ENCODE data around the gene NUP107.
"Not testable (repeated sequence)": the region's sequence is repeated elsewhere in the genome, so short reads cannot be mapped to it uniquely, and the experiment has no call there.

Gene NUP107

DNA sequence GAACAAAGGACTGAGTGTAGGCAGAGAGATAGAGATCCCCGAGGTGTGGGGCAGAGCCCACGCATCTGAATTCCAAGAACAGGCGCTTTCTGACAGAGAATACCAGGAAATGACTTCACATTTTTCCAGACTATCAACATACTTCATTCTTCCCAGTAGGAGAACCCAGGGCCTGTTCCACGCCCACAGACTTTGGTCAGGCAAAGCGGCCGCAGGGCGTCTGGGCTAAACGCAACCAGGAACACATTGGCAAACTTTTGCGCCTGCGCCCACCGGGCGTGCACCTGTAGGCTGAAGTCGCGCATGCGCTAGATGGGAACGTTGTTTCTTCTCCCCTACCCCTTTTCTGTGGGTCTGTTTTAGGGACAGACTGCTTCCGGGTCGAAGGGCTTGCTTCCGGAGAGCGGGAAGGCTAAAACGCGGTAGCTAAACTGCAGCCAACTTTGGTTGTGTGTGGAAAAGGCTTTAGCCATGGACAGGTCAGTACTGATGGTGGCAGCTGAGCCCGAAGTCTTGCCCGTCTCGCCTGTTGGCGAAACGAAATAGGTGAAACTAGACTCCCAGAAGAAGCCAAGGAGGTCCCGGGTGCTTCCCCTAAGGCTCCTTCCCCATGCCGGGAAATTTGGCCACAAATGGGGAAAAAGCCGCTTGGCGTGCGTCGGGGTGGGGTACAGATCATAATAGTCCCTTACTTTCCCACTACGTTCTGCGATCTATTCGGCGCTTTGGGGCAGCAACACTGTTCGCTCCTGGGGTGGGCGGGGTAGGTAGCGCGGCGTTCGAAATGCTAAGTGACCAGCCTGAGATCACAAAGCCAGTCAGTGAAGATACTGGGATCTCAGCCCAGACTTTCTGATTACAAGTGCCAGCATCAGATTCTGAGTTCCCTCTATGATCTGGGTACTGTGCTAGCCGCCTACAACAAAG is at the start of gene NUP107:
Gene NUP107 (plus strand): TSS at position 384 of the 927 bp plus-strand sequence. CDS start 88 bp downstream, at position 472.
- peak; percentile 96 for DNase-seq (ENCODE audit: low spot score)

- DNase-seq (ENCODE audit: low spot score), result not testable (repeated sequence)
These were observed 49.3 kb upstream of the NUP107 start for GRCh38 chr12:68637439-68637838.

GRCh38 chr12:68638171-68638570 is 48.6 kb upstream of the NUP107 start:
- DNase-seq (ENCODE audit: low spot score), result no peak

DNA sequence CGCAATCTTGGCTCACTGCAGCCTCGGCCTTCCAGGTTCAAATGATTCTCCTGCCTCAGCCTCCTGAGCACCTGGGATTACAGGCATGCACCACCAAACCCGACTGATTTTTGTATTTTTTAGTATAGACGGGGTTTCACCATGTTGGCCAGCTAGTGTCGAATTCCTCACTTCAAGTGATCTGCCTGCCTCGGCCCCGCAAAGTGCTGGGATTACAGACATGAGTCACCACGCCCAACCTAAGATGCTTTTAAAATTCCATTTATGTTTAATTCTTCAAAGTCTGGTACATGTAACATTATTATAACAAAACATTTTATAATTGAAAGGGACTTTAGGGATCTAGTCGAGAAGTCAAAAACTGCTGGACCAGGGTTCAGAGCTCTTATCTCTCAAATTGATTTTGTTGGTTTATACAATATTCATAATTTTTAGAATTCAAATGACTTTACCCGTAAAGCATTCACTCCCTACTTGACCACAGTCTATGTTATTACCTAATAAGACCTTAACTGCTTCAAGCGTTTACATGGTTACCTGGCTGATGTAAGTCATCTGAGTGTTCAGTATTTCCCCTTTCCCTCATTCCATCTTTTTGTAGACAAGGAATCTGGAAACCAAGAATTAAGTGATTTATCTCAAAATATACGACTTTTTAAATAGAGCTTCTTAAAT is 47.9 kb upstream of the NUP107 start:
- no peak for DNase-seq (ENCODE audit: low spot score)

DNA sequence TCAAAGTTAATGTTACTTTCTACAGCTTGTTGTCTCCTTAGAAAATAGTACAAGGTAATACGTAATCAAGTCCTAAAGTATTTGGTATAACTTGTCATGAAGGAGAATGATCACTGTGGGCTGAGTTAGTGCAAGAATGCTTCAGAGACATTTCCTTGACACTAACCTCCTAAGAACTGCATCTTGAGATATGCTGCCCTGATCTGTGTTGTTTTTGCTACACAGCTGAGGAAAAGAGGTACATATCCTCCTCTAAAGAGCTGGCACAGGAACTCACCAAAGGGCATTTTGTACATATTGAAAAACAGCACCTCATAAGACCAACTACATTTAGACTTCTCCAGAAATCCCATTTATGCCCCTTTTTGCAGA is 47.4 kb upstream of the NUP107 start:
- DNase-seq (ENCODE audit: low spot score), result no peak

GRCh38 chr12:68641138-68641537 is 45.6 kb upstream of the NUP107 start:
- no peak for DNase-seq (ENCODE audit: low spot score)

DNA sequence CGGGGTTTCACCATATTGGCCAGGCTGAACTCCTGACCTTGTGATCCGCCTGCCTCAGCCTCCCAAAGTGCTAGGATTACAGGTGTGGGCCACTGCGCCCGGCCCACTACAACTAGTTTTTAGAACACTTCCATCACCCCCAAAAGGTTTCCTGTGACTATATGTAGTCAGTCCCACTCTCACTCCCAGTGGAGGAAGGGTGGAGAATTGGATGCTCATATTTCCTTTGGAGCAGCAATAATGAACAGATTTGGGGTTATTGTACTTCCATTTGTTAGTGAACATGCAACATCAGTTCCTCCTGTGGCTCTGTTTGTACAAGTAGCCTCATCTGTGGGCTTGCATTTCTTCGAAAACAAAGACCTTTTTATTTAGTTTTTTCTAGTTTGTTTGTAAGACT is 40.3 kb upstream of the NUP107 start:
- DNase-seq (ENCODE audit: low spot score), result no peak

GRCh38 chr12:68647507-68647906 is 39.3 kb upstream of the NUP107 start:
- DNase-seq (ENCODE audit: low spot score), result no peak

DNA sequence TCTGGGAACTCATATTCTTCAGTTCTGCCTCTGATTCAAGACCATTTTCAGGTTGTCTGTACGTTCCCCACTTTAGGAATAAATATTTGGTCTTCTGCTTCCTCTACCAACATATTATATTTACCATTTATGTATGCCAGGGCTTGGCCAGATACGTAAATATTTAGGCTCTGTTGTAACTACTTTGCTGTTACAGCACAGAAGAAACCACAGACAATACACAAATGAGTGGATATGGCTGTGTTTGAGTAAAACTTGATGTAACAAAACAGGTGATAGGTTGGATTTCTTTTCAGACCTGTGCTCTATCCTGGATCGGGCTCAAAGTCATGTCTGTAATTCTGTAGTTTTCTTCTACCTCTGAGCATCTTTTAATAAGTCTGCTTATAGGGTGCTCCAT is 38.6 kb upstream of the NUP107 start:
- no peak for DNase-seq (ENCODE audit: low spot score)

GRCh38 chr12:68665016-68665569 is 21.7 kb upstream of the NUP107 start:
- no peak for DNase-seq (ENCODE audit: low spot score)

DNA sequence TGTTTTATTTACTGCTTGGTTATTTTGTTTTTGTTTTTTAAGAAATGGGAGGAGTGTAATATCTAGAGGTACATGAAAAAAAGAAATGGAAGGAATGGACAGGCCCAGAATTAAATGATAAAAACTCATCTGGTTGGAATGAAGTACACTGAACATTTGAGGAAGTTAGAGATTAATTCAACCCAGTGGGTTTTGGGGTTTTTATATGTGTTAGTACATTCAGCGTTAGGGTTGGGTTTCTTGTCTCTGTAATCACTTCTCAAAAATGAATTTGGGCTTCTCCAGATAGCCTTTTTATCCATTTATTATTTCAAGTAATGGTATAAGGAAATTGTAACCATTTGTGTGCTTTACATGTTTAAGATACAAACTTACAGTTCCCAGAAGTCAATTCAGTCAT is 19.5 kb upstream of the NUP107 start:
- DNase-seq (ENCODE audit: low spot score), result no peak

DNA sequence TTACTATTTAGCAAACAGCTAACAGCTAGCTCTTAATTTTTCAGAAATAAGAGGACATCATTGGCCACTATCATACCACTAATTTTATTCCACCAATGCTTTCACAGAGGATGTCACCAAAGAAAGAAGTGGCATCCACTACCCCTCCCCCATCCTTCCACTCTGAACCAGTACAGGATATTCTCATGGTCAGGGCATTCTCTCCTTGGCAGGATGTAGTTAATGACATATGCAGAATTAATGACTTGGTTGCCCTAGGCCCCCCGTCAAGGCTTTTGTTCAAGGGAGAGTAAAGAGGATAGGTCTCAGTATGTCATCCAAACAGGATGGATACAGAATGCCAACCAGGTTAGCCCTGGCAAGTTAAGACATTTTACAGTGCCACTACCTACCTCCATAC is 18.9 kb upstream of the NUP107 start:
- no peak for DNase-seq (ENCODE audit: low spot score)

DNA sequence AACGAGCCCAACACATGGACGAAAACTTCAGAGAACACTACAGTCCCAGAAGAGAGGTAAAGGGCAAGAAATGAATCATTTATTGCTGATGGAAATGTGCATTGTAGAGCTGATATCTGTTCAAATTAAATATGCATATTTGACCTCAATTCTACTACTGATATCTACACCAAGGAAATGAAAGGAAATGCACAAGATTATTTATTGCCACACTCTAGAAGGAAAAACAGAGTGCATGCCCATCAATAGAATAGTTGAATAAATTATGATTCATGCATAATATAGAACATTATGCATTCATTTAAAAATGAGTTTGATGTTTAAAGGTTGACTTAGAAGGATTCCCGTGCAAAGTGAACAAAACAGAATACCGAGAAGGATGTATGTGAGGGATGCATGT is 15.6 kb upstream of the NUP107 start:
- no peak for DNase-seq (ENCODE audit: low spot score)

DNA sequence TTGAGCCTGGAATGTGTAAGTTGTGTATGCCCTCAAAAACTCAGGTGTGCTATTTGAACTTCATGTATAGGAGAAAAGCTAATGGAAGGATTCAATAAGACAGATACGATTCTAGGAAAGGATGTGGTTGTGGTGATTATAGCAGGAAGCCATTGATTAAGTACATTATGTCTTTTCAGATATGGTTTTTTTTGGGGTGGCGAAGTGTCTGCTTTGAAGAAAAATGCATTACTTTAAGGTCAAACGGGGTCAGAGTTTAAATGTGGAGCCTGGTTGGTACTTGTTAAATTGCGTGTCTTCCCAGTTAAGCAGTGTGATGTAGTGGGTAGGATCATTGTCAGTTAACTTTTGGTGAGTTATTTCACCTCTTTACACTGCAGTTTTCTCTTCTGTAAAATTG is 13.0 kb upstream of the NUP107 start:
- no peak for DNase-seq (ENCODE audit: low spot score)

GRCh38 chr12:68674376-68674775 is 12.4 kb upstream of the NUP107 start:
- DNase-seq (ENCODE audit: low spot score), result no peak

DNA sequence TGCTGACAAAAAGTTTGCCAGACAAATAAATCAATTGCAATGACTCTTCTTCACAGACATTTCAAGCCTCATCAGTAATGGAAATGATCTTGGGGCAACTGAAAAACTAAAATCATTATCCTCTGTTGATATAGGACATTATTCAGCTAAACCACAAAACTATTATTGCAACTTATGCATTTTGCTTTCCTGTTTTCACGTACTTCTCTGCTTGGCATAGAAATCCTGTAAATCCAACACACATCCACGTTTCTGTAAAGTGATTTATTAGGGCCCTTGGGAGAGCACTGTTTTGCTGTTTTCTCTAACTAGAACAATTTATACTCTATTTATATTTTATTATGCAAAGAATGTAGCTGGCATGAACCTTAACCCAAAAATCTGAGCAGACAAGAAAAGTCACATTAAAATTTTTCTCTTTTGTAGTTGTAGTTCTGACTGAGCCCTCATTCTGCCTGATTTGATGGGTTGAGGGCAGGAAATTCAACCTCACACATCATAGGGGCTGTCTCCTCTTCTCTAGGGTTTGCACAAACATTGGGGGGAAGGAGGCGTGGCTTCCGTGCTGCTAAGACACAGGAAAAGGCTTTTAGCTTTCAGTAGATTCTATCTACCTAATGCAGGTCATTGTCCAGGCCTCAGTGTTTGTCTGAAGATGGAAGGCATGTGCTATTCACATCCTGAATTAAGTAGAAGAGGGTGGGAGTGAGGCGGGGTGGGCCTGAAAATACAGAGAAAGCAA is 11.5 kb upstream of the NUP107 start:
- no peak for DNase-seq (ENCODE audit: low spot score)

DNA sequence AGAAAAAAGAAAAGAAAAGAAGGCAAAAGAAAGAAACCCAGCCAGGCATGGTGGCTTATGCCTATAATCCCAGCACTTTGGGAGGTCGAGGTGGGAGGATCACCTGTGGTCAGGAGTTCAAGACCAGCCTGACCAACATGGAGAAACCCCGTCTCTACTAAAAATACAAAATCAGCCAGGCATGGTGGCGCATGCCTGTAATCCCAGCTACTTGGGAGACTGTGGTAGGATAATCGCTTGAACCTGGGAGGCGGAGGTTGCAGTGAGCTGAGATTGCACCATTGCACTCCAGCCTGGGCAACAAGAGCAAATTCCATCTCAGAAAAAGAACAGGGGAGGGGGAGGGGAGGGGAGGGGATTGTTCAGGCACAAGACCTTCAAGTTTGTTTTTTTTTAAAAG is 9.9 kb upstream of the NUP107 start:
- DNase-seq (ENCODE audit: low spot score), result not testable (repeated sequence)

GRCh38 chr12:68686262-68686594 is 550 bp upstream of the NUP107 start:
- DNase-seq (ENCODE audit: low spot score), result no peak

DNA sequence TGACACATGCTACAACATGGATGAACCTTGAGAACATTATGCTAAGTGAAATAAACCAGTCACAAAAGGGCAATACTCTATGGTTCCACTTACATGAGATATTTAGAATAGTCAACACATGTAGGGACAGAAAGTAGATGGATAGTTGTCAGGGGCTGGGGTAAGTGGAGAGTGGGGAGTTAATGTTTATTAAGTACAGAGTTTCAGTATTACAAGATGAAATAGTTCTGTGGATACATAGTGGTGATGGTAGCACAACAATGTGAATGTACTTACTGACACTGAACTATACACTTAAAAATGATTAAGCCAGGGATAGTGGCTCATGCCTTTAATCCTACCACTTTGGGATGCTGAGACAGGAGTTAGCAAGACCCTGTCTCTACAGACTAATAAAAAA is 8.7 kb downstream of the NUP107 start:
- DNase-seq (ENCODE audit: low spot score), result no peak

GRCh38 chr12:68699486-68699885 is 12.7 kb downstream of the NUP107 start:
- no peak for DNase-seq (ENCODE audit: low spot score)

GRCh38 chr12:68727776-68728175 is 41.0 kb downstream of the NUP107 start:
- no peak for DNase-seq (ENCODE audit: low spot score)

DNA sequence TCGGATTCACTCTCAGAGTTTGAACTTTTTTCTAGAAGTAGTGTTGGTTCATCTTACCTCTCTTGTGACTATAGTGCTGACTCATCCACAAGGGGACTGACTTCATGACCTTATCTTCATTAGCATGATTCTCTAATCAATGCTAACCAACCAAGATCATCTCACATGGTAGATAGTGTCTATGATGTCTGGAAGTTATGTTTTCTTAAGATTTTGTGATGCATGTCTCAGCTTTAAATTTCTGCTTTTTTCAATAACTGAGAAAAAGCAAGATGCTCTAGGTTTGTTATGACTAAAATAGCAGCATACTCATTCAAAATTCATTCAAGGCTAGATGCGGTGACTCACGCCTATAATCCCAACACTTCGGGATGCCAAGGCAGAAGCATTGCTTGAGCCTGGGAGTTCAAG is 46.9 kb downstream of the NUP107 start:
- DNase-seq (ENCODE audit: low spot score), result no peak

GRCh38 chr12:68739891-68740290 is 53.1 kb downstream of the NUP107 start:
- no peak for DNase-seq (ENCODE audit: low spot score)
